Measurements from ENCODE around the gene DUS1L.

DNA sequence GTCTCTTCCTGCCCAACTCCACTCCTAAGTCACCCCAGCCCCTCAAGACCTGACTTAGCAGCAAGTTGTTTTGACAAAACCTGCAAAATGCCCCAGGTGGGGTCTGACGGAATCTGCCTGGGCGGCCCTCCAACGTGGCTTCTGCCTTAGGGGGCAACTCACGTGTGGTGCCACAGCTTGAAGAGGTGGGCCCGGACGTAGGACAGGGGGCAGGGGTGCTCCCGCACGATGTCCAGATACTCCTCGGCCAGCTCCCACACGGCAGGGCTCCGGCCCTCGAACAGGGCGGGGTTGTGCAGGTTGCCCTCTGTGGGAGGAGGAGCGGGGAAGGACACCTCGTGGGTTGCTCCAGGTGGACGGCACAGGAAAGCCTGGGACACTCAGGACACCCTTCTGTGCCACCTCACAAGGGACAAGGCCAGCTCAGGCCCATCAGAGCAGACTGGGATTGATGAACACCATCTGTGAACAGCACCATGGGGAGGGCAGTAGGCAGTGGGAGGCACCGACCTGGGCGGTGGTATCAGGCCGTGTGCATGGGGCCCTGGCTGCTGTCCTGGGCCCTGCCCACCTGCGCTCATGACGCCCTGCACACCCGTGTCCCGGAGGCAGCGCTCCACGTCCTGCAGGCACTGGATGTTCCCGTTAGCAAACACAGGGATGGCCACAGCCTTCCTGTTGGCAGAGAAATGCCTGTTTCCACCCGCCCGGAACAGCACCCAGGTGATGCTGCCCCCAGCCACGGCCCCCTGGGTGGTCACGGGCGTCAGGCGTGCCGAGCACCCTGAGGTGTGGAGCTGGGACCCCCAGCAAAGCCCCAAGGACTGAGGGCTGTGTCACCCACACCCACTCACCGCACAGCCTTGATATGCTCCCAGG is 4.3 kb downstream of the DUS1L start:
- TF ChIP-seq, protein P1, sequence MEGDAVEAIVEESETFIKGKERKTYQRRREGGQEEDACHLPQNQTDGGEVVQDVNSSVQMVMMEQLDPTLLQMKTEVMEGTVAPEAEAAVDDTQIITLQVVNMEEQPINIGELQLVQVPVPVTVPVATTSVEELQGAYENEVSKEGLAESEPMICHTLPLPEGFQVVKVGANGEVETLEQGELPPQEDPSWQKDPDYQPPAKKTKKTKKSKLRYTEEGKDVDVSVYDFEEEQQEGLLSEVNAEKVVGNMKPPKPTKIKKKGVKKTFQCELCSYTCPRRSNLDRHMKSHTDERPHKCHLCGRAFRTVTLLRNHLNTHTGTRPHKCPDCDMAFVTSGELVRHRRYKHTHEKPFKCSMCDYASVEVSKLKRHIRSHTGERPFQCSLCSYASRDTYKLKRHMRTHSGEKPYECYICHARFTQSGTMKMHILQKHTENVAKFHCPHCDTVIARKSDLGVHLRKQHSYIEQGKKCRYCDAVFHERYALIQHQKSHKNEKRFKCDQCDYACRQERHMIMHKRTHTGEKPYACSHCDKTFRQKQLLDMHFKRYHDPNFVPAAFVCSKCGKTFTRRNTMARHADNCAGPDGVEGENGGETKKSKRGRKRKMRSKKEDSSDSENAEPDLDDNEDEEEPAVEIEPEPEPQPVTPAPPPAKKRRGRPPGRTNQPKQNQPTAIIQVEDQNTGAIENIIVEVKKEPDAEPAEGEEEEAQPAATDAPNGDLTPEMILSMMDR (IDR thresholded peaks at IDR 0.05), result no peak
- TF ChIP-seq, protein P2, sequence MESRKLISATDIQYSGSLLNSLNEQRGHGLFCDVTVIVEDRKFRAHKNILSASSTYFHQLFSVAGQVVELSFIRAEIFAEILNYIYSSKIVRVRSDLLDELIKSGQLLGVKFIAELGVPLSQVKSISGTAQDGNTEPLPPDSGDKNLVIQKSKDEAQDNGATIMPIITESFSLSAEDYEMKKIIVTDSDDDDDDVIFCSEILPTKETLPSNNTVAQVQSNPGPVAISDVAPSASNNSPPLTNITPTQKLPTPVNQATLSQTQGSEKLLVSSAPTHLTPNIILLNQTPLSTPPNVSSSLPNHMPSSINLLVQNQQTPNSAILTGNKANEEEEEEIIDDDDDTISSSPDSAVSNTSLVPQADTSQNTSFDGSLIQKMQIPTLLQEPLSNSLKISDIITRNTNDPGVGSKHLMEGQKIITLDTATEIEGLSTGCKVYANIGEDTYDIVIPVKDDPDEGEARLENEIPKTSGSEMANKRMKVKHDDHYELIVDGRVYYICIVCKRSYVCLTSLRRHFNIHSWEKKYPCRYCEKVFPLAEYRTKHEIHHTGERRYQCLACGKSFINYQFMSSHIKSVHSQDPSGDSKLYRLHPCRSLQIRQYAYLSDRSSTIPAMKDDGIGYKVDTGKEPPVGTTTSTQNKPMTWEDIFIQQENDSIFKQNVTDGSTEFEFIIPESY (IDR thresholded peaks at IDR 0.05; ENCODE audit: borderline replicate concordance, low read depth), result no peak
- TF ChIP-seq, protein P3, sequence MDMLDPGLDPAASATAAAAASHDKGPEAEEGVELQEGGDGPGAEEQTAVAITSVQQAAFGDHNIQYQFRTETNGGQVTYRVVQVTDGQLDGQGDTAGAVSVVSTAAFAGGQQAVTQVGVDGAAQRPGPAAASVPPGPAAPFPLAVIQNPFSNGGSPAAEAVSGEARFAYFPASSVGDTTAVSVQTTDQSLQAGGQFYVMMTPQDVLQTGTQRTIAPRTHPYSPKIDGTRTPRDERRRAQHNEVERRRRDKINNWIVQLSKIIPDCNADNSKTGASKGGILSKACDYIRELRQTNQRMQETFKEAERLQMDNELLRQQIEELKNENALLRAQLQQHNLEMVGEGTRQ (IDR thresholded peaks at IDR 0.05; ENCODE audit: borderline replicate concordance, low read depth, low read length), result no peak
- no peak for TF ChIP-seq POLR2AphosphoS5 (IDR thresholded peaks at IDR 0.05; ENCODE audit: low read depth, low read length)
- TF ChIP-seq TCF12 (IDR thresholded peaks at IDR 0.05), result no peak
- TF ChIP-seq FOXM1 (IDR thresholded peaks at IDR 0.05; ENCODE audit: low read depth), result no peak
